Body of pancreas (tissue), 4 donors: ENCODE results near the gene CD2BP2.

Experiments
- CTCF ChIP-seq, 7 experiments: fragments of 450-650 bp in 4 of 7; fragments of 200-600 bp in 3 of 7; sonication (generic) in 3 of 7; IDR thresholded peaks; one replicate each; pipeline ENCODE4 v1.5.1; 2016 to 2019; ENCODE audit warnings: antibody characterized with exemption in 7 of 7
- POLR2A ChIP-seq, 3 donors: fragments of 450-650 bp; IDR thresholded peaks; one replicate each; pipeline ENCODE4 v1.6.1; 2016; ENCODE audit warnings: antibody characterized with exemption in 3 of 3, mild to moderate bottlenecking in 2 of 3

GRCh38 chr16:30401768-30402425 lies 46.8 kb upstream of the CD2BP2 start:
- TF ChIP-seq CTCF (IDR thresholded peaks at IDR 0.05) (no peak), POLR2A (IDR thresholded peaks at IDR 0.05) (no peak)
